Measurements from ENCODE around the gene USP17L26.
A peak's percentile ranks its signal among the peaks of the same experiment; 100 is the strongest.
"Not testable (repeated sequence)": the region's sequence is repeated elsewhere in the genome, so short reads cannot be mapped to it uniquely, and the experiment has no call there.

Gene USP17L26, protein sequence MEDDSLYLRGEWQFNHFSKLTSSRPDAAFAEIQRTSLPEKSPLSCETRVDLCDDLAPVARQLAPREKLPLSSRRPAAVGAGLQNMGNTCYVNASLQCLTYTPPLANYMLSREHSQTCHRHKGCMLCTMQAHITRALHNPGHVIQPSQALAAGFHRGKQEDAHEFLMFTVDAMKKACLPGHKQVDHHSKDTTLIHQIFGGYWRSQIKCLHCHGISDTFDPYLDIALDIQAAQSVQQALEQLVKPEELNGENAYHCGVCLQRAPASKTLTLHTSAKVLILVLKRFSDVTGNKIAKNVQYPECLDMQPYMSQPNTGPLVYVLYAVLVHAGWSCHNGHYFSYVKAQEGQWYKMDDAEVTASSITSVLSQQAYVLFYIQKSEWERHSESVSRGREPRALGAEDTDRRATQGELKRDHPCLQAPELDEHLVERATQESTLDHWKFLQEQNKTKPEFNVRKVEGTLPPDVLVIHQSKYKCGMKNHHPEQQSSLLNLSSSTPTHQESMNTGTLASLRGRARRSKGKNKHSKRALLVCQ

DNA sequence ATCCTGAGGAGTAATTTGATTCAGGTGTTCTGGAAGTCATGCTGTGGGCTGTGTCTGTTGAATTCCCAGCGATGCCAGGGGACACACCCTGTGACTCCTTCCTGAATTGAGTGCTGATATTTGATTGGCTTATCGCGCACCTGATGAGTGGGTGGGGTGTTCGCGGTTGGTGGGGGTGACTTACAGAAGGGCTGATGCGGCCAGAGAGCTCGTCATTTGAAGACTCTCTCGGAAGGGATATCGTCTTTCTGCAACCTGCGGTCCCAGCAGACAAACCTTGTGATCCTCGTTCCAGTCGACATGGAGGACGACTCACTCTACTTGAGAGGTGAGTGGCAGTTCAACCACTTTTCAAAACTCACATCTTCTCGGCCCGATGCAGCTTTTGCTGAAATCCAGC is at the start of gene USP17L26:
TSS of gene USP17L26 (plus strand) at position 301 of the 400 bp plus-strand sequence. CDS start at position 301, 0 bp downstream.
- not testable (repeated sequence) for DNase-seq (ENCODE audit: low read depth)

DNA sequence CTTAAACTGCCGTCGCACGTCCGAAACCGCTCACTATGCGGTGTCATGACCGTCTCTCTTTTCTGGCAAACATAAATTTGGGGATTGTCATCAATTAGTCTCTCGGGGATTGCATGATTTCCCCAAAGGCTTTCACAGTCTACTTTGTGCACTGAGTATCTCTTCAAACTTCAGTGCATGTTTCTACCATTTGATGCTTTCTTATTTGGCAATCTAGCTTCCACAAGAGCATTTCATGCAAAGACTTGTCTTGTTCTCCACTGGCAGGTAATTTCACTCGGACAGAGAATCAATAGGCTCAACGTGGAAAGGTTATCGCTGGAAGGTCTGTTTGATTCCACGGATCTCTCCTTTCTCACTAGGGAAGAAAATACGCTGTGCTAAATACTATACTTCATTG is 10.3 kb upstream of the USP17L26 start:
- DNase-seq (ENCODE audit: low read depth) = not testable (repeated sequence)

DNA sequence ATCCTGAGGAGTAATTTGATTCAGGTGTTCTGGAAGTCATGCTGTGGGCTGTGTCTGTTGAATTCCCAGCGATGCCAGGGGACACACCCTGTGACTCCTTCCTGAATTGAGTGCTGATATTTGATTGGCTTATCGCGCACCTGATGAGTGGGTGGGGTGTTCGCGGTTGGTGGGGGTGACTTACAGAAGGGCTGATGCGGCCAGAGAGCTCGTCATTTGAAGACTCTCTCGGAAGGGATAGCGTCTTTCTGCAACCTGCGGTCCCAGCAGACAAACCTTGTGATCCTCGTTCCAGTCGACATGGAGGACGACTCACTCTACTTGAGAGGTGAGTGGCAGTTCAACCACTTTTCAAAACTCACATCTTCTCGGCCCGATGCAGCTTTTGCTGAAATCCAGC is 9.6 kb upstream of the USP17L26 start, which contains the start of gene USP17L24:
TSS of gene USP17L24 (plus strand) at position 301 of the 400 bp plus-strand sequence. CDS start at position 301, 0 bp downstream.
- not testable (repeated sequence) for DNase-seq (ENCODE audit: low read depth)

DNA sequence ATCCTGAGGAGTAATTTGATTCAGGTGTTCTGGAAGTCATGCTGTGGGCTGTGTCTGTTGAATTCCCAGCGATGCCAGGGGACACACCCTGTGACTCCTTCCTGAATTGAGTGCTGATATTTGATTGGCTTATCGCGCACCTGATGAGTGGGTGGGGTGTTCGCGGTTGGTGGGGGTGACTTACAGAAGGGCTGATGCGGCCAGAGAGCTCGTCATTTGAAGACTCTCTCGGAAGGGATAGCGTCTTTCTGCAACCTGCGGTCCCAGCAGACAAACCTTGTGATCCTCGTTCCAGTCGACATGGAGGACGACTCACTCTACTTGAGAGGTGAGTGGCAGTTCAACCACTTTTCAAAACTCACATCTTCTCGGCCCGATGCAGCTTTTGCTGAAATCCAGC is 4.8 kb upstream of the USP17L26 start, which contains the start of gene USP17L25:
TSS of gene USP17L25 (plus strand) at position 301 of the 400 bp plus-strand sequence. CDS start at position 301, 0 bp downstream.
- not testable (repeated sequence) for DNase-seq (ENCODE audit: low read depth)

DNA sequence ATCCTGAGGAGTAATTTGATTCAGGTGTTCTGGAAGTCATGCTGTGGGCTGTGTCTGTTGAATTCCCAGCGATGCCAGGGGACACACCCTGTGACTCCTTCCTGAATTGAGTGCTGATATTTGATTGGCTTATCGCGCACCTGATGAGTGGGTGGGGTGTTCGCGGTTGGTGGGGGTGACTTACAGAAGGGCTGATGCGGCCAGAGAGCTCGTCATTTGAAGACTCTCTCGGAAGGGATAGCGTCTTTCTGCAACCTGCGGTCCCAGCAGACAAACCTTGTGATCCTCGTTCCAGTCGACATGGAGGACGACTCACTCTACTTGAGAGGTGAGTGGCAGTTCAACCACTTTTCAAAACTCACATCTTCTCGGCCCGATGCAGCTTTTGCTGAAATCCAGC is 4.6 kb downstream of the USP17L26 start, which contains the start of gene USP17L5:
TSS of gene USP17L5 (plus strand) at position 301 of the 400 bp plus-strand sequence. CDS start at position 301, 0 bp downstream.
- not testable (repeated sequence) for DNase-seq (ENCODE audit: low read depth)

DNA sequence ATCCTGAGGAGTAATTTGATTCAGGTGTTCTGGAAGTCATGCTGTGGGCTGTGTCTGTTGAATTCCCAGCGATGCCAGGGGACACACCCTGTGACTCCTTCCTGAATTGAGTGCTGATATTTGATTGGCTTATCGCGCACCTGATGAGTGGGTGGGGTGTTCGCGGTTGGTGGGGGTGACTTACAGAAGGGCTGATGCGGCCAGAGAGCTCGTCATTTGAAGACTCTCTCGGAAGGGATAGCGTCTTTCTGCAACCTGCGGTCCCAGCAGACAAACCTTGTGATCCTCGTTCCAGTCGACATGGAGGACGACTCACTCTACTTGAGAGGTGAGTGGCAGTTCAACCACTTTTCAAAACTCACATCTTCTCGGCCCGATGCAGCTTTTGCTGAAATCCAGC is 9.4 kb downstream of the USP17L26 start, which contains the start of gene USP17L27:
TSS of gene USP17L27 (plus strand) at position 301 of the 400 bp plus-strand sequence. CDS start at position 301, 0 bp downstream.
- DNase-seq (ENCODE audit: low read depth) = not testable (repeated sequence)

DNA sequence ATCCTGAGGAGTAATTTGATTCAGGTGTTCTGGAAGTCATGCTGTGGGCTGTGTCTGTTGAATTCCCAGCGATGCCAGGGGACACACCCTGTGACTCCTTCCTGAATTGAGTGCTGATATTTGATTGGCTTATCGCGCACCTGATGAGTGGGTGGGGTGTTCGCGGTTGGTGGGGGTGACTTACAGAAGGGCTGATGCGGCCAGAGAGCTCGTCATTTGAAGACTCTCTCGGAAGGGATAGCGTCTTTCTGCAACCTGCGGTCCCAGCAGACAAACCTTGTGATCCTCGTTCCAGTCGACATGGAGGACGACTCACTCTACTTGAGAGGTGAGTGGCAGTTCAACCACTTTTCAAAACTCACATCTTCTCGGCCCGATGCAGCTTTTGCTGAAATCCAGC is 14.1 kb downstream of the USP17L26 start, which contains the start of gene USP17L28:
TSS of gene USP17L28 (plus strand) at position 301 of the 400 bp plus-strand sequence. CDS start at position 301, 0 bp downstream.
- DNase-seq (ENCODE audit: low read depth) = not testable (repeated sequence)

DNA sequence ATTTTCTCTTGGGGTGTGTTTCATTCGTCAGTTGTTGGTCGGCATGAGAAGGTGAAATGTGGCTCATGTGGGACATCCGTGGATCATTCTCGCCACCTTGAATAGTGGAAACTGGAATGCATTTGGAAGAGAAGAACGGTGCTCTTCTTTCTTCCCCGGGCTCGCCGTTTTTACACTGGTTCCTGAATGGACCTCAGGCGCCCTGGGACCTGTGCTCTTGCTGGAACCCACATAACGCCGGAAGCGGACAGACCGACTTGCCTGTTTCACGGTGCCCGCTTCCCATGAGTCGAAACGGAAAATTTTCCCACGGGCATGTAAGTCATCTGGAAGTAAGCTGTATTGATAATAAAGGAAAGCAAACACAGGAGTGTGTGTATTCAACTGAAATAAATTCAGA is 16.4 kb downstream of the USP17L26 start:
- DNase-seq (ENCODE audit: low read depth) = not testable (repeated sequence)

DNA sequence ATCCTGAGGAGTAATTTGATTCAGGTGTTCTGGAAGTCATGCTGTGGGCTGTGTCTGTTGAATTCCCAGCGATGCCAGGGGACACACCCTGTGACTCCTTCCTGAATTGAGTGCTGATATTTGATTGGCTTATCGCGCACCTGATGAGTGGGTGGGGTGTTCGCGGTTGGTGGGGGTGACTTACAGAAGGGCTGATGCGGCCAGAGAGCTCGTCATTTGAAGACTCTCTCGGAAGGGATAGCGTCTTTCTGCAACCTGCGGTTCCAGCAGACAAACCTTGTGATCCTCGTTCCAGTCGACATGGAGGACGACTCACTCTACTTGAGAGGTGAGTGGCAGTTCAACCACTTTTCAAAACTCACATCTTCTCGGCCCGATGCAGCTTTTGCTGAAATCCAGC is 18.9 kb downstream of the USP17L26 start, which contains the start of gene USP17L29:
TSS of gene USP17L29 (plus strand) at position 301 of the 400 bp plus-strand sequence. CDS start at position 301, 0 bp downstream.
- not testable (repeated sequence) for DNase-seq (ENCODE audit: low read depth)

DNA sequence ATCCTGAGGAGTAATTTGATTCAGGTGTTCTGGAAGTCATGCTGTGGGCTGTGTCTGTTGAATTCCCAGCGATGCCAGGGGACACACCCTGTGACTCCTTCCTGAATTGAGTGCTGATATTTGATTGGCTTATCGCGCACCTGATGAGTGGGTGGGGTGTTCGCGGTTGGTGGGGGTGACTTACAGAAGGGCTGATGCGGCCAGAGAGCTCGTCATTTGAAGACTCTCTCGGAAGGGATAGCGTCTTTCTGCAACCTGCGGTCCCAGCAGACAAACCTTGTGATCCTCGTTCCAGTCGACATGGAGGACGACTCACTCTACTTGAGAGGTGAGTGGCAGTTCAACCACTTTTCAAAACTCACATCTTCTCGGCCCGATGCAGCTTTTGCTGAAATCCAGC is 28.4 kb downstream of the USP17L26 start, which contains the start of gene USP17L30:
TSS of gene USP17L30 (plus strand) at position 301 of the 400 bp plus-strand sequence. CDS start at position 301, 0 bp downstream.
- DNase-seq (ENCODE audit: low read depth) = not testable (repeated sequence)

DNA sequence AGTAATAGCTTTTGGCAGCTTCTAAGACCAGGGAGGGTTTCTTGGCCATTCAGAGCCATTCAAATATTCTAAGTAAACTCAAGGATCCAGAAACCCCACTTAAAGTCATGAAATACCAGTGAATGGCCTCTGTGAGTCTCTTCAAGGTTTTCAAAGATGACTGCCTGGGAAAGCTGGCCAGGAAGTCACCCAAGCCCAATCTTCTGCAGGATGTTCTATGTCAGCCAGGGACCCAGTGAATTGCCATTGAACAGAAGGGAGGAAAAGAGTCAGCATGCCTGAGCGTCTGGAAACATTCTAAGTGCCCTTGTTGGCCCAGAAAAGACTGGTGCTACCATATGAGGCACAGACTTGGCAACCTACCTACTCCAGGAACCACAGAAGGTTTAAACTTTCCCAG is 45.4 kb downstream of the USP17L26 start:
- not testable (repeated sequence) for DNase-seq (ENCODE audit: low read depth)

DNA sequence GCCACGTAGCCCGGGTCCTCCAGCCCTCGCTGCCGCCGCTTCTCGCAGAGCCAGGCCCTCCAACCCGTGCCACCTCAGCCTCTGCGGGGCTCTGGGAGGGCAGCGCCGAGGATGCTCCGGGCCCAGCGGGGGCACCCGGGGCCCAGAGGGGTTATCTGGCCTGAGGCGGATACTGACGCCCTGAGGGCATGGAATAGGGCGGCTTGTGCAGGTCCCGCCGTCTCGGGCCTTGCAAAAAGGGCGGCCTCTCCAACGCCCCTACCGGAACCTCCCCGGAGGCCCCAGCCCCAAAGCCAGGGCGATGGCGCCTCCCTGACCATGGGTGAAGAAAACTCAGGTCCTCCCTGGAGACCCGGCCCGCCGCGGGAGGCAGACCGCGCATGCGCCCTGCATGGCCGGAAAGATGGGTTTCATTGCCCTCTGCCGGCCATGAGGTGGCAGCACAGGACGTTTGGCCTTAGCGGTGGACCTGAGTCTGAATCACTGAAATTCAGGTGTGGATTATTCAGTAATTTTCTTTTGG is 46.6 kb downstream of the USP17L26 start:
- peak; percentile 44 for DNase-seq (ENCODE audit: low read depth)

DNA sequence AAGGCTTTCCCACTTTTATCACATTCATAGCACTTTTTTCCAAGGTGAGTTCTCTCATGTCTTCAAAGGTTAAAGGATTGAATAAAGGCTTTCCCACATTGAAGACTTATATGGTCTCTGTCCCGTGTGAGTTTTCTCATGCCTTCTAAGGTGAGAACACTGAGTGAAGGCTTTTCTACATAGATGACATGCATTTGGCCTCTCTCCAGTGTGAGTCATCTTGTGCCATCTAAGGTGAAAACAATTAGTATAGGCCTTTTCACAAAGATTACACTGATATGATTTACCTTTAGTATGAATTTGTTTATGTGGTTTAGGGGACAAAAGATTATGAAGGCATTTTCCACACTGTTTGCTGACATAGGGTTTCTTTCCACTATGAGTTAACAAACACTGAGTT is 49.7 kb downstream of the USP17L26 start:
- DNase-seq (ENCODE audit: low read depth) = no peak
